Measurements from ENCODE around the gene TEP1.
"Not testable (repeated sequence)": the region's sequence is repeated elsewhere in the genome, so short reads cannot be mapped to it uniquely, and the experiment has no call there.

The TEP1 gene

DNA sequence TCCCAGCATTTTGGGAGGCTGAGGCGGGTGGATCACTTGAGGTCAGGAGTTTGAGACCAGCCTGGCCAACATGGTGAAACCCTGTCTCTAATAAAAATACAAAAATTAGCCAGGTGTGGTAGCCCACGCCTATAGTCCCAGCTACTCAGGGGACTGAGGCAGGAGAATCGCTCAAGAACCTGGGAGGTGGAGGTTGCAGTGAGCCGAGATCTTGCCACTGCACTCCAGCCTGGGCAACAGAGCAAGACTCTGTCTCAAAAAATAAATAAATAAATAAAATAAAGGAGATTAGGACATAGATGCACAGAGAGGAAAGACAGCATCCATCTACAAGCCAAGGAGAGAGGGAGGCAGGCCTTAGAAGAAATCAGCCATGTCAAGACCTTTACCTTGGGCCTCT, 72.3 kb downstream of the TEP1 start:
- not testable (repeated sequence) for DNase-seq (ENCODE audit: low read depth)

GRCh38 chr14:20334017-20334416, 79.3 kb downstream of the TEP1 start:
- DNase-seq (ENCODE audit: low read depth): no peak

DNA sequence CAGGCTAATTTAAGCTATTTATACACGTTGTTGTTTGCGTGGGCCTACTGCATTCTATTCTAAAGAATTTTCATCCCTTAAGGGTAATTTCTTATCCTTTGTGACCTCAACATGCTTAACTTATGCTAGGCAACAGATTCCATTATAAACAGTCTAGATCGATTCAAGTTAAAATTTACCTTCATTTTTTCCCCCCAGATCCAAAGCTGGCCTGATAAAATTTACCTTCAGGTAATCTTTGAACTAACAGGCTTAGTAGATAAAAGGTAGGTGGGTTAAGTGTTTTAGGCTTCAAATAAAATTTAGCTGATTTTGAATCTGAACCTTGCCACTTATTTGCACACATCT, 79.8 kb downstream of the TEP1 start:
- DNase-seq (ENCODE audit: low read depth): no peak

DNA sequence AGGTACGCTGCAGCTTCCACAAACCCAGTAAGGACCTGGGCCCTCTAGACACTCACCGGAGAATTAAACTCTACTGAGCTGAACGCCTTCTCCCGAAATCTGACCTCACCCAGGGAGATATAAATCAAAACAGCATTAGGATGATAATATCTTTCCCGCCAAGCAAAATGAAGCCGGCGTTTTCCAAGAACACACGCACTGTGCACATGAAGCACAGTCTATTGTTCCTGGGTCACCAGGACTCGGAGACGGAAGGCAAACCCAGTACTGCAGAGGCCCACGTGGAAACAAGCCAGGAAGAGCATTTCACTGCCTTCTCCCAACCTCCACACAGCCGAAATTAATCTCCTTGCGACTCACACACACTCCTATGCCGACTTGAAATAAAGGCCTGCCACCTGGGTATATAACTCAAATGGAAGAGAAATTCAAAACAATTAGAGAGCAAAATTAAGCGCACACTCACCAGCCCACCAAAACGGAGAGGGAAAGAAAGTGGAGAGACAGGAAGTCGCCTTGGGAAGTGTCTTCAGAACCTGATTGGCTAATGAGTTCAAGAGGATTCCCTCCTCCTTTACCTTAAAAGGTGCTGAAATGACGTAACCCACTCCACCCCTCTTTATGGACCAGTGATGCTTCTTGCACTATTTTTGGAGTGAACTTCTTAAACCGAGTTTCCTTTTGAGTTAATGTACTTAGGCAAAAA, 80.4 kb downstream of the TEP1 start, which contains the start of gene CCNB1IP1:
TSS of gene CCNB1IP1 (minus strand) at position 492 of the 706 bp plus-strand sequence. CDS start 16,756 bp downstream, outside the sequence.
- DNase-seq (ENCODE audit: low read depth): peak; percentile 91

- DNase-seq (ENCODE audit: low read depth): peak; percentile 19
Observed at GRCh38 chr14:20332431-20332787, 80.9 kb downstream of the TEP1 start.

DNA sequence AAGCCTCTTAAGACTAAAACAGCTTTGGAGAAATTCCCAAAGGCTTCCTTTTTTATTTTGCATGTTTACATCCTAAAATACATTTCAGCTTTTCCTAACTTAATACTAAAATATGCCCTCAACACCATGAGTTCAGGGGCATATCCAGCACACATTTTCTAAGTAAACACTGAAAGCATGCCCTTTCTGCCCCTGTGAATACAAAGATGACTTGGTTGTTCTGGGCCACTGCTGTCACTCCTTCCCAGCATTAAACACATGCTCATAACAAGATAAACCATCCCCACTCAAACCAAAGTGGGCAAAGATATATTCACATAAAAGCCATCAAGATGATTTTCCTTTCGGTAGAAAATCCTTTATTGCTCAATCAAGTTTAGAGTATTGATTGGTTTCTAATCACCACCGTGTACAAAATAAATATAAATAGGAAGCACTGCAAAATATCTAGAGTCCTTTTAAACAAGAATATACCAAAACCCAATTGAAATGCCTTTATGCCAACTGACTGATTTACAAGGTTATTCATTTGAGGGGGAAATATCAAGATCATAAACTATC, 82.2 kb downstream of the TEP1 start:
- DNase-seq (ENCODE audit: low read depth): no peak

- DNase-seq (ENCODE audit: low read depth): no peak
Observed at GRCh38 chr14:20329355-20329754, 83.9 kb downstream of the TEP1 start.

DNA sequence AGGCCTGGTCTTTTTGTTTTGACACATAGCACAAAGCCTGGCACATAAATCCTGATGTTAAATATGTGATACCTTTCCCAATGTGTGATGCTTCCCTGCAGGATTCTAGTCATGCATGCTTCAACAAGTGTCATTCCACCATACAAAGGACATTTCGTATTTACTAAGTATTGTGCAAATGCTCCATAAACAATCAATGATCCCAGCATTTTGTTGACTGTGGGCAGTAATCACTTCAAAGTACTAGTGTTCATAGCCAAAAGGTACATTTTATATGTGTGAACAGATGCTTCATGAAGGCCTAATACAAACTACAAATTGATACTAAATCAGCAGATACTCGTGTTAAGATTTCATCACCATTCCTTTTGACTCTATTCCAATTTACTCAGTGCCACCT, 84.6 kb downstream of the TEP1 start:
- DNase-seq (ENCODE audit: low read depth): no peak

- DNase-seq (ENCODE audit: low read depth): peak; percentile 75
Observed at GRCh38 chr14:20327005-20327869, 86.1 kb downstream of the TEP1 start.

DNA sequence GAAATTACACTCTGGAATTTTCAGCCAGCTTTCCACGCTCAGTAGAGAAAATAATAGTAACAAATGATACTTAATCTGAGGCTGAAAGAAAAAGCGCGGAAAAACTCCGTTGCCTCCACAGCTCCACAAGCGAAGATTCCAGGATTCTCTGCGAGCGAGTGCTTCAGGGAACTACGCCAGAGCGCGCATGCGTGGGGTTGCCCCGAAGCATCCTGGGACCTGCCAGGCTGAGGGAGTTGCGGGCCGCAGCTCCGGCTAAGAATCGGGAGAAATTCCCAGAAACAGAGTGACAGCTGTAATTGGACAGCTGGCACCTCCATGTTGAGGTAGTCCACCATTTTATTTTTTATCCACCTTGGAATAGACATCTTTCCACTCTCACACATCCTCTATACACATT, 95.6 kb downstream of the TEP1 start:
- DNase-seq (ENCODE audit: low read depth): no peak
